COLO829 (cell line): ENCODE results near the gene FREM1.

Experiments
- DNase-seq: peaks from one replicate; pipeline ENCODE4 v3.0.0; 2012; ENCODE audit warnings: low spot score

Gene FREM1

DNA sequence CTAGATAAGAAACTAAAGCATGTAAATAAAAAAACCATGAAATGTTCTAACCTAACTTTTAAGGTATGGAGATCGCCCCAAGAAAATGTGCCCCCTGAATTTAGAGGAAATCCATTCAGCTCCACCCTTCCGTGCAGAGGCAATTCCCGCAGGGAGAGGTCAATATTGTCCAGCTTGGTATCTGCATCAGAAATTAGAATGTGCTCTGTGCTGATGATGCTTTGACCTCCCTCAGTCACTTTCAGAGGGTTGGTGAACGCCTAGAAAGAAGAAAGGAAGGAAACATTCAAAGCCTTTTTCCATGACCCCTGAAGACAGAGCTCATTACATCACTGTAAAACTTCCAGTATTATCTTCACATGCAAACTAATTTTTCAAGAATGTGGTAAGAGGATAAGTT is 91.0 kb downstream of the FREM1 start:
- DNase-seq, result no peak

DNA sequence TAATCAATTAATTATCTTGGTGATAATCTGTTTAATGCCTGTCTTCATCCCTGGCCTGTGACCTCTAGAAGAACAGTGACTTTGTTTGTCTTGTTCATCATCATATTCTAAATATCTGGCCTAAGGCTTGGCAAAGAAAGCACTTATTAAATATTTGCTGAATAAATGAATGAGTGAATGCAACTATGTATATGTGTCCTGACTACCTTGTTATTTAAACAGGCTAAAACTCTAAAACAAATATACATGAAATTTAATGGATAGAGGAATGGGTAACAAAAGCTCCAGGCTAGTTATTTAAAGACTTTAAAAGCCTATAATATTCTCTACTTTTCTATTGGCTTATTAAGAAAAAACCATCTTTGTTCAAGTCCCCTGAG is 96.0 kb downstream of the FREM1 start:
- no peak for DNase-seq

DNA sequence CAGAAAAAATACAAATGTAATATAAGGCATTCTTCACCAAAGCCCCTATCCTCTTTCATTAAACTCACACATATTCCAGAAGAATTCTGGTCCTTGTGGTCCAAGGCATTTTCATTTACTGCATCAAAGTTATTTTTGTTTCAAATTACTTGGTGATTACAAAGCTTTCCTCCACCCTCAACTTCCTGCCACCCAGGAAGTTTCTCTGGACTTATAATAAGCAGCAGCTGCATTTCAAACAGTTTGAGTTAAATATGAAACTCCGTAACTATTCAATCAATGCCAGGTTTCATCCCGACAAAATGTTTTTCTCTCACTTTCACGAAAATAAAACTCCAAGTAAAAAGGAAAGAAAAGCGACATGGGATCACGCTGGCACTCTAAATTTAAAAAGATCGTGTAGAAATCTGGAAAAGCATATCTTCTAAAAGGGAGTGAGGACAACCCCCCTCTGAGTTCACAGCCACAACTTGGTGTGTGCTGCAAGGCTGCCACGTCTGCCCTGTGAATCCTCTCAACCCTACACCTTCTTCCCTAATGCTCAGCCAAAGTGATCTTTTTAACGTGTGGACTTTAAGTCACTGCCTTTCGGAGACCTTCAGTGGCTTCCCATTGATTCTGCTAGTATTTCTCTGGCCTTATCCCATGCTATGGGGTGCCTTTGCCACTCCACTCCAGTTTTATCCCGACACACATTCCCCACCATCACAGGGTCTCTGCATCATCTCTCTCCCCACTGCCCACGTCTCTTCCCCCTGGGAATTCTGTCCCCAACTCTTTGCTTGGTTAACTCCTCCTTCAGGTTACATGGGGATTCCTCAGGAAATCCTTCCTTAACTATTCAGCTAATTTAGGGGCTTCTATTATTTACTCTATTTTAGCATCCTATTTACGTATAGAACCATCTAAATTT is 96.6 kb downstream of the FREM1 start:
- no peak for DNase-seq

DNA sequence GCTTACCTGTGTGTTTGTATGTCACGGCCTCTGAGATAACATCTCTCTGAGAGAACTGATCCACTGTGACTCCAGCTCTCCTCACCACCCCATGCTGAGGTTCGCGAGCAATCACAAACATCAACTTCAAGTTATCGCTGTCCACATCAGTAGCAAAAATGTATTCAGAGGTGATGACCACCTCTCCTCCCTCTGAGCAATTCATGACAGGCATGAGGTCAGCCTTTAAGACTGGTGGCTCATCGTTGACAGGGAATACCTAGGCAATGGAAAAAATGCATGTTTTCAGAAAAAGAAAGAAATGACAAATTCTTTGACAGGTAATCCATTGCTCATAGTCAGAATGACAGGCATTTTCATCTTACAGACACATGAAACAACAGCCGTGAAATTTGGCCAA is 97.4 kb downstream of the FREM1 start:
- no peak for DNase-seq

DNA sequence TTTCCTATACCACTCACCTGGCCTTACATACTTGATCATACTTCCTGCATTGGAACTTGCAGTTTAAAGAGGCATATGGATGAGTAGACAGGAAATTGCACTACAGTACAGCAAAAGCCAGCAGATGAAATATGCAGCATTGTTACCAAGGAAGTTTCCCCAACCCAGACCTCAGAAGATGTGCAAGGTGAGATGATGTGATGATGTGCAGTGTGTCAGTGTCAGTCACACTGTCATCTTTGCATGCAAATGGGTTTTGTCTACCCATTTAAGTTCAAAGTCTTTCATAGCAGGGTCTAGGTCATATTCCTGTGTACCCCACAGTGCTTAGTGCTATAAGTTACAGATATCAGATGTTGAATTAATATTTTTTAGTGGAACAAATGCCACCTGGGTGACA is 98.4 kb downstream of the FREM1 start:
- DNase-seq, result no peak

- no peak for DNase-seq
These were observed 103.2 kb downstream of the FREM1 start for GRCh38 chr9:14806941-14807520.

- no peak for DNase-seq
These were observed 111.2 kb downstream of the FREM1 start for GRCh38 chr9:14799030-14799429.

GRCh38 chr9:14797435-14797834 is 112.8 kb downstream of the FREM1 start:
- no peak for DNase-seq

DNA sequence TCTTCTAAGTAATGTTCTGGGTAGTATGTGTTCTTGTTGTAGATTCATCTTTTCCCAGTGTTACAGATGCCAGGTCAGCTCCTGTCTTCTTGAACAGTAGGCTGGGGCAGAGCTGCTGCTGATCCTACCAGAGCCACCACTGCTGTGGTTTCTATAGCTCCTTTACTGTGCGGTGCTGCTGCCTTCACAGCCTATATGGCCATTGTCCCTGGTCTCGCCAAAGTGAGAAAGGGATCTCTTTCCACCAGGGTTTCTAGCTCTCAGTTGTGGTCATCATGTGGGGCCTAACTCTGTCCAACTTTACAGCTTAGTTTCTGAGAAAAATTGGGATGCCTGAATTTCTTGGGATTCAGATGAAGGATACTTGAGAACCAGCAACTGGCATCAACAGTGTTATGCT is 116.8 kb downstream of the FREM1 start:
- no peak for DNase-seq

DNA sequence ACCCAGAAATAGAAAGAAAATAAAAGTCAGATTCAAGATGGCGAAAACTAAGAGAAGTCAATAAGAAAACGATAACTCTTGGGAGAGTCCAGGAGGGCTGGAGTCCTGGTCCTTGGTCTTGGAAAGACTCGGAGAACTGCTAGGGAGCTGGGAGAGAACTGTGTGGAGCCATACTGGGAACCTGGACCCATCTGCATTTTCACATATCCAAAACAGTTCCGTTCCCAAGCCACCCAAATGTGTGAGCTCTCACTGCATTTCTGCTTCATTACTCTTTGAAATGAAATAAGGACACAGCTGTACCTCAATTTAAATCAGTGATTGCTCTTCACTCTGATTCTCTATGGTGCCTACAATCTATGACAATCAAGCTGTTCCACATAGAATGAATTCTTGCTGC is 119.6 kb downstream of the FREM1 start:
- DNase-seq, result no peak

DNA sequence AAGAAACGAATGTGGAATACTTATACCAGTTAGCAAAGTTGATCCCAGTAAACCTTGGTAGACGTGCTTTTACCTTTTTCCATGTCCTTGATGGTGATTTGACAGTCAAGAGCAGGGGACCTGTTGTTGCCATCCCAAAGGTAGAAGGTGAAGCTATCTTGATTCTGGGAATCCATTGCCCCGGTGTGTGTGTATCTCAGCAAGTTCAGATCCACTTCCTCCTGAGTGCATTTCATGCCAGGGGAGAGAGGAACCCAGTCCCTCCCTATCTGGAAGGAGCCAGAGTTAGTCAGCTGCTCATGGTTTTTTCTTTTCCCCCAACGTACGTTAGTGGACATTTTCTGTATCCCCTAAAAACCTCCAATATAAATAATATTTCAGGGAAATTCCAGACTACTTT is 121.4 kb downstream of the FREM1 start:
- no peak for DNase-seq

GRCh38 chr9:14783358-14783757 is 126.9 kb downstream of the FREM1 start:
- DNase-seq, result no peak

DNA sequence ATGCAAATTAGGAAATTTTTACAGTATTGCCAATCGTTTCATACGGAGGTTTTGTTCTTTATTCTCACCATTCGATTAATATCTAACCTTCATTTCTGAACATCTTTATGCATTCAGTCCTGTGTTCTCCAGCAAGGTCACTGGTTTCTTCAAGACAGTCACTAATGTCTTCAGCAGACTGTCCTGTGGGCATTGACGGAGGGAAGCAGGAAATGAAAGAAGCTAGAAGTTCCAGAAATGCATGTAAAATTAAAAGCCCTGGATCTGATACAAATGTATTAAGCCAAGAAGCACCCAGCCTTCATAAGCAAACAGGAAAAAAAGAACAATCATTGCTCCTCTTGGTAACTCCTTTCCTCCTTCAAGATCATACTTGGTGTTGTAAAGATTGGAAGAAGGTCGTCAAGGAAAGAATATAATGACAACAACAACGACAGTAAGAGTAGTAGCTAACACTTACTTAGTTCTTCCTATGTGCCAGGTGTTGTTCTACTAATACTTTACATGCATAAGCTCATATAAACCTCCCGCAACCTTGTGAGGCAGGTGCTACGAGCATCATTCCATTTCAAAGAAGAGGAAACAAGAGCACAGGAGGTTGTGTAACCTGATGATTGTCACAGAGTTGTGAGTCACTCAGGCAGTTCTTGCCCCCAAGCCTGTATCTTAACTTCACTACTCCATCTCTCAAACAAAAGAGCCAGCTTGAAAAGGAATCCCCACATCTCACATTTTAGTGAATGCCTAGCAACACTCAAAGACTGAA is 127.8 kb downstream of the FREM1 start:
- no peak for DNase-seq

GRCh38 chr9:14780693-14781092 is 129.5 kb downstream of the FREM1 start:
- no peak for DNase-seq

DNA sequence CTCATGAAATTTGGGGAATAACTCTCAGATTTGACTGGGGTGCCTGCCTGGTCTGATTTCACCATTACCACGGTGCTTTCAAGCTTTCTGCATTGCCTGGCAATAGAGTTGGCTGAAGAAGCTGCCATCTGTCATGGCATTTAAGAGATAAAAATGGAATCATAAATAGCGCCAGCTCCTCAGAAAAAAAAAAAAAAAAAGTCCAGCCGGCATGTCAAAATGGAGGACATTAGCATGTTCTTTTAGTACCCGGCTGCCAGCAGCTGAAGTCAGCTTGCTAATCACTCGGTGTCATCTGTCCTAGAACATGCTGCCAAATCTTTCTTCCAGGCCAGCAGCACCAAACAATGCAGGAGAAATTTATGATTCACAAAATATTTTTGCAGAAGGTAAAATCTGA is 130.0 kb downstream of the FREM1 start:
- DNase-seq, result no peak

DNA sequence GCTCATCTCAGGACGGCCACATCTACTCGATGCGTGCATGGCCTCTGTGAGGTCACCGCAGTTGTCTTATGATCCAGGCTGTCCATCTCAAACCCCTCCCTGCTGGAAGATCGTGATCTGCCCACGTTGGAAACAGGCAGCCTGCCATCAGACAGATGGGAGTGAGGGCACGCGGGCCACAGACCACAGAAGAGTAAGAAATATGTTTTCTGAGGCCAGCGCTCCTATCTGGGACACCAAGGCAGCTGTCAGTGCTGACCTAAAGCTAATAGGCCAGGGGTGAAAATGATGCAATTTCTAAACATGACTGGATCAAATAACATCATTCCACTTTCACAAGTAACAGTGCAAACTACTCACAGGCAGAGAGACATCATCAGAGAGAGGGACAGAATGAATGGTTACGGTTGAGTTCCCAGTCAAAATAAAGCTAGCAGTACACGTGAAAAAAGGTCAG is 130.6 kb downstream of the FREM1 start:
- no peak for DNase-seq

- DNase-seq, result no peak
These were observed 131.7 kb downstream of the FREM1 start for GRCh38 chr9:14778565-14778964.

- no peak for DNase-seq
These were observed 134.3 kb downstream of the FREM1 start for GRCh38 chr9:14775917-14776316.

DNA sequence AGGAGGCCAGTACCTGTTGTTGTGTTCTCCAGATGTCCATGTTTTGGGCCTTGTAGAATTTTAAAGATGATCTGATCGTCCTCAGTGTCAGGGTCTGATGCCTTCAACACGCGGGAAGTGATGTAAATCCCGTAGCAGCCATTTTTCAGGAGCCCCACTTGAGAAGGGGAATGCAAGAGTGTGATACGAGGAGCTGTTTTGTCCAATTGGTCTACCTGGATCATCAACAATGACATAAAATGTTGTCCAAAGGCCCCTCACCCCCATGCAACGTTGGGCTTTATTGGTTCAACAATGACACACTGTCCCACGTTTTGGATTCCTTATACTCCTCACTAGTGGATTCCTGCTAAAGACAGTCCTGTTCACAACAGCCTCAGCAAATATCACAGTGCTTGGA is 139.6 kb downstream of the FREM1 start:
- DNase-seq, result no peak

GRCh38 chr9:14769230-14769571 is 141.0 kb downstream of the FREM1 start:
- no peak for DNase-seq

- DNase-seq, result peak; percentile 15
These were observed 141.6 kb downstream of the FREM1 start for GRCh38 chr9:14768405-14769229.

GRCh38 chr9:14766299-14766698 is 143.9 kb downstream of the FREM1 start:
- DNase-seq, result no peak
